ENCODE measurements around the gene ZNF683.

The ZNF683 gene

DNA sequence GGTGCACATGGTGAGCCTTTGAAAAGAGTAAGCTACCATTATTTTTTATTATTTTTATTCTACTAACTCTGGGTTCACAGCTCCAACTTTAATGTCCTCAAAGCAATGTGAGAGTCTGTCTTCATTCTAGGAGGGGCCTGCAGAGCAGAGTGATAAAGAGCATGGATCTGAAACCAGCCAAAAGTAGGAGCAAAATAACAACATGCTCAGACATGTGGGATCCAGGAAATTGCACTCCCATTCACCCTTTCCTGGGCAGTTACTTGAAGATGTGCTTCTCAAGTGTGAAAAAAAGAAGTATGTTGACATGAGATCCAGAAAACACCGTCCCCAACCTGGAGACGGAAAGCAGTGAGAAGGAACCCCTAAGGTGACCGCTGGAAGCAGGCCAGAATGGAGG, 29.3 kb upstream of the ZNF683 start:
- TF ChIP-seq, protein P1, sequence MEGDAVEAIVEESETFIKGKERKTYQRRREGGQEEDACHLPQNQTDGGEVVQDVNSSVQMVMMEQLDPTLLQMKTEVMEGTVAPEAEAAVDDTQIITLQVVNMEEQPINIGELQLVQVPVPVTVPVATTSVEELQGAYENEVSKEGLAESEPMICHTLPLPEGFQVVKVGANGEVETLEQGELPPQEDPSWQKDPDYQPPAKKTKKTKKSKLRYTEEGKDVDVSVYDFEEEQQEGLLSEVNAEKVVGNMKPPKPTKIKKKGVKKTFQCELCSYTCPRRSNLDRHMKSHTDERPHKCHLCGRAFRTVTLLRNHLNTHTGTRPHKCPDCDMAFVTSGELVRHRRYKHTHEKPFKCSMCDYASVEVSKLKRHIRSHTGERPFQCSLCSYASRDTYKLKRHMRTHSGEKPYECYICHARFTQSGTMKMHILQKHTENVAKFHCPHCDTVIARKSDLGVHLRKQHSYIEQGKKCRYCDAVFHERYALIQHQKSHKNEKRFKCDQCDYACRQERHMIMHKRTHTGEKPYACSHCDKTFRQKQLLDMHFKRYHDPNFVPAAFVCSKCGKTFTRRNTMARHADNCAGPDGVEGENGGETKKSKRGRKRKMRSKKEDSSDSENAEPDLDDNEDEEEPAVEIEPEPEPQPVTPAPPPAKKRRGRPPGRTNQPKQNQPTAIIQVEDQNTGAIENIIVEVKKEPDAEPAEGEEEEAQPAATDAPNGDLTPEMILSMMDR (IDR thresholded peaks at IDR 0.05; ENCODE audit: low read depth, low read length), result no peak
- no peak overlapping the region for H3K4me3 ChIP-seq (ENCODE audit: low read depth, low read length)
- DNase-seq (ENCODE audit: low read depth, low spot score), result no peak
- in situ Hi-C loops (cut with HindIII; ENCODE audit: low sequenced_read_pairs), result no loop called here

DNA sequence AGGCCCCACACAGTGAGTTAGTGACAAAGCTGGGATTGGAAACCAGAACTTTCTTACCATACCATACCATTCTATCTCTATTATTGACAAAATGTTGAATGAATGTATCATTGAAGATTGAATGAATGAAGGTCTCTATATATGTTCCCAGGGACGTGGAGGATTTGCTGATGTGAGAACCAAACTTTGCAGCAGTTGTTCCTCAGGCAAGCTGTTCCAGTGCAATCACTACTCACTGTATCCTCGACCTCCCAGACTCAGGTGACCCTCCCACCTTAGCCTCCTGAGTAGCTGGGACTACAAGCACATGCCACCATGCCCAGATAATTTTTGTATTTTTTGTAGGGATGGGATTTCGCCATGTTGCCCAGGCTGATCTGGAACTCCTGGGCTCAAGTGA, 26.5 kb upstream of the ZNF683 start:
- in situ Hi-C loops (cut with HindIII; ENCODE audit: low sequenced_read_pairs), result no loop called here
- TF ChIP-seq, protein P1 (IDR thresholded peaks at IDR 0.05; ENCODE audit: low read depth, low read length), result no peak
- H3K4me3 ChIP-seq (ENCODE audit: low read depth, low read length), result no peak overlapping the region
- DNase-seq (ENCODE audit: low read depth, low spot score), result no peak

DNA sequence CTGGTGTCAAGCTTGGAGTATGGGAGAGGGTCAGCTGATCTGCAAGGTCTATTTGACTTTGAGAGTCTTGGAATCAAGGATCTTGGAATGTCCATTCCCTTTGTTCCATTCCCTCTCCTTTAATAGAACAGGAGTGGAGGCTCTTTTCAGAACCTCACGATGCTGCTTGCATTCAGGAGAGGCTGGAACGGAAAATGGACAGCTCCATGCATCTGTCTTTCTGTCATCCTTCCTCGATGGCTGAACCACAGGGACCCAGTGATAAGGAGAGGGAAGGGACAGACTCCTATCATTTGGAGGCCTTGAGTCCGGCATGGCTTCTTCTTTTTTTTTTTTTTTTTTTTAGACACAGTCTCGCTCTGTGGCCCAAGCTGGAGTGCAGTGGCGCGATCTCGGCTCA, 23.2 kb upstream of the ZNF683 start:
- no peak for DNase-seq (ENCODE audit: low read depth, low spot score)
- no peak overlapping the region for H3K4me3 ChIP-seq (ENCODE audit: low read depth, low read length)
- TF ChIP-seq, protein P1 (IDR thresholded peaks at IDR 0.05; ENCODE audit: low read depth, low read length), result no peak
- in situ Hi-C loops (cut with HindIII; ENCODE audit: low sequenced_read_pairs), result no loop called here

DNA sequence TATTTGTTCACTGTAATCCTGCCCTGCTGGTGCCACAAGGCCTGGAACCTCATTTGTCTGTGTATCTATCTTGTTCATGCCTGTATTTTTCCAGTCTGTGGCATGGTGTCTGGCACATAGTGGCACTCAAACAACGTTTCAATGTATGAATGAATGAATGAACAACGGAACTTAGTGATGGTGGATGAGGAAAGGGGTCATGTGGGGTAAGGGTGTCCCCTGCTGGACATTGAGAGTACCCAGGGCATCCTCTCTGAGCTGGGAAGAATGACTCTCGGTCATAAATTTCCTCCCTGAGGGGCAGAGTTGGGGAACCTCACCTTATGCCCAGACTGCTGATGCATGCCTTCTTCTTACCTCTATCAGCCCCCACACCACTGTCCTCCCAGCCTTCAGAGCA, 18.9 kb upstream of the ZNF683 start:
- in situ Hi-C loops (cut with HindIII; ENCODE audit: low sequenced_read_pairs), result no loop called here
- DNase-seq (ENCODE audit: low read depth, low spot score), result peak; percentile 45
- TF ChIP-seq, protein P1 (IDR thresholded peaks at IDR 0.05; ENCODE audit: low read depth, low read length), result peak; percentile 83
- no peak overlapping the region for H3K4me3 ChIP-seq (ENCODE audit: low read depth, low read length)

DNA sequence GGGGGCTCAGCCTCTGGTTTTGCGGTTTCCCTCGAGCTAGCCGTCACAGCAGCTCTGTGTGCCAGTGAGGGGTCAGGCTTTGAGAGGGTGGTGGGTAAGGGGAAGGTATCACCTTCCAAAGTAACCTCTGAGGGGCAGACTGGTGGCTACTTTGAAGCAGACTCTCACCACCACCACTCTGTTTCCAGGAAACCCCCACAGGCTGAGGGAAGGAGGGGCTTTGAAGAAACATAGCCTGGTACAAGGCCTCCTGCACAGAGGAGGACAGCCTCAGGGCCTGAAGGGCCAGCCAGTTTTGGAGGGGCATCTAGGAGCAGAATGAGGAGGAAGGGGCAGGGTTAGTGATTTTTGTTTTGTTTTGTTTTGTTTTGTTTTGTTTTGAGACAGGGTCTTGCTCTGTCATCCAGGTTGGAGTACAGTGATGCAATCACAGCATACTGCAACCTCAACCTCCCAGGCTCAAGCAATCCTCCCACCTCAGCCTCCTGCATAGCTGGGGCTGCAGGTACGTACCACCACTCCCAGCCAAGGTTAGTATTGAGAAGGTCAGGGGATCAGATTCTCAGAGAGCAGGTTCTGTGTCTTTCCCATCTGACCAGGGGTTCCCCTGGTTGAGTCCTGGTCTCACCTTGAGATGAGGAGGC, 17.2 kb upstream of the ZNF683 start:
- no peak for DNase-seq (ENCODE audit: low read depth, low spot score)
- TF ChIP-seq, protein P1 (IDR thresholded peaks at IDR 0.05; ENCODE audit: low read depth, low read length), result no peak
- no peak overlapping the region for H3K4me3 ChIP-seq (ENCODE audit: low read depth, low read length)
- in situ Hi-C loops (cut with HindIII; ENCODE audit: low sequenced_read_pairs), result no loop called here

DNA sequence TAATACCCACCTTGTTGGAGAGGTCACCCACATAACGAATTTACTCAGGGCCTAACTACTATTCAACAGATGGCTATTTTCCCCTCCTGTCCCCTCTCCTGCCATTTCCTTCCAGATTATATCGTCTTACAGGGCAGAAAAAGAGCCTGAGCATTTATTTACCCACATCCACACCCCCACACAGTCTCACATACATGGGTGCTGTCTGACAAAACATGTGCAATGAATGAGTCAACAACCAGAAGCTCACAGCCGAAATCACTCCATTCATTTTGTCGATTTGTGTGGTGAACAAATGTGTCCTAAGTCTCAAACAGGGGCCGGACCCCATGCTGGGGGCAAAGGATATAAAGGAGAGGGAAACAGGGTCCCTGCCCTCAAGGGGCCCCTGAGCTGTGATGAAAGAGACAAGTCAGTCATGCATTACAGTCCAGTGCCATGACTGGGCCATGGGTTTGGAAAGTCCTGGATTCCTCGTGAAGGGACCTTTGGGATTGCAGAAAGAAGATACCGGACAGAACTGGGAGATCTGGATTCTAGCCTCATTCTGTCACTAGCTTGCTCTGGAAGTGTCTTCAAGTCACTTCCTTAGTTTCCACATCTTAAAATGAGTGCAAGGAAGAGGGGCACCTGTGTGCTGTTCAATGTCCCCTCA, 16.4 kb upstream of the ZNF683 start:
- no peak overlapping the region for H3K4me3 ChIP-seq (ENCODE audit: low read depth, low read length)
- in situ Hi-C loops (cut with HindIII; ENCODE audit: low sequenced_read_pairs), result no loop called here
- TF ChIP-seq, protein P1 (IDR thresholded peaks at IDR 0.05; ENCODE audit: low read depth, low read length), result no peak
- DNase-seq (ENCODE audit: low read depth, low spot score), result no peak

Data from astrocyte of the spinal cord (primary cell).